Measurements from ENCODE around the gene LPAR1. TPM values are rescaled to one million over a fixed set of nuclear protein-coding genes. Genes with fewer than 3 reads are reported as not detected.
A peak's percentile ranks its signal among the peaks of the same experiment; 100 is the strongest.

Gene LPAR1
- total and polyA plus RNA-seq, 10 of the 15 experiments (the other 5 are each of a cell fraction or from before 2014, with no cell fraction given): 3.3 to 12.9 (median 8.4) TPM

DNA sequence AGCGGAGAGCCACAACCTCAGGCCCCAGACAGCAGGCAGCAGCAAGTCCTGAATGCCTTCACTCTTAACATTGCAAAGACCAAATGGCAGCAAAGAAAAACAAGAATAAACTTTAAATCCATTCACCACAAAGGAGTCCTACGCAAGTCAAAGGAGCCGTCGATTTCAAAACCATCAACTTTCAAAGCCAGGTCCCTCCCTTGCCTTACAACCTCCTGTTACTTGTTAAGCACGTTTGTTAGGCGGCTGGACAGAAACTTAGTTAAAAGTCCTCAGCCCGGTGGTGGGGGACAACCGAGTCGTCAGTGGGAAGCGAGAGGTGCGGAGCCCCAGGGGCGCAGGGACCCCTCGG is 938 bp downstream of the LPAR1 start:
- ATAC-seq: peak; percentile 2
- intact Hi-C loops (cut with micrococcal nuclease; ENCODE audit: unreplicated experiment) (loop anchor here (1.0 to 5.0 kb wide), 3 partner anchors 160 to 399 kb away; no protein-coding TSS in a partner anchor), in situ Hi-C loops (cut with MboI) (loop anchor here (5.0 kb wide), 1 partner anchor 260 kb away; no protein-coding TSS in a partner anchor)
- no peak for DNase-seq (ENCODE audit: low read depth, low spot score)
- WGBS (ENCODE audit: insufficient coverage, insufficient replicate concordance, low lambda C conversion rate, missing lambda C conversion rate): 23% methylated on average over 13 of the region's 13 CpGs
- no peak overlapping the region for H3K27ac ChIP-seq (ENCODE audit: control insufficient read depth, insufficient read depth)
- no peaks in the 10 kb centered on the region for H3K4me1 ChIP-seq (ENCODE audit: control insufficient read depth, insufficient read depth, low read length)
- H2AFZ ChIP-seq (ENCODE audit: control insufficient read depth, low read depth, low read length): peak overlapping the region; percentile 39; the same call in 1 of the 2 replicates
- SMC1A ChIA-PET (ENCODE audit: uncharacterized antibody, unreplicated experiment): interaction anchor here (1.0 to 12.9 kb wide), 9 partner anchors 22 to 397 kb away, joined by 4 to 218 read pairs (median 15); no protein-coding TSS in a partner anchor
- H3K9ac ChIP-seq (ENCODE audit: control insufficient read depth, insufficient read depth, low read length): no peak overlapping the region
- H4K20me1 ChIP-seq (ENCODE audit: control insufficient read depth, insufficient read depth): no peaks in the 10 kb centered on the region
- peak overlapping the region; percentile 53; the same call in 1 of the 2 replicates for H3K4me3 ChIP-seq
- BruUV-seq (replicated peaks): no TSS peak
- no peaks in the 10 kb centered on the region for H3K9me3 ChIP-seq (replicated peaks; ENCODE audit: control insufficient read depth, insufficient read depth, low read length)
- no peaks in the 10 kb centered on the region for H3K36me3 ChIP-seq (ENCODE audit: control insufficient read depth in 2 of 2, insufficient read depth in 2 of 2, low read length in 1 of 2)
- H3K79me2 ChIP-seq (ENCODE audit: control insufficient read depth, insufficient read depth, low read length): no peaks in the 10 kb centered on the region
- H3K4me2 ChIP-seq (ENCODE audit: control insufficient read depth, insufficient read depth): peak overlapping the region; percentile 64
- H3K27me3 ChIP-seq (replicated peaks in 1 of 2; ENCODE audit: control insufficient read depth in 2 of 2, insufficient read depth in 2 of 2, low read length in 1 of 2): peaks cover 0 to 10% of the 10 kb centered on the region in 2 experiments; a peak in 1 of 4 replicates
- POLR2A ChIA-PET: interaction anchor here (0.5 to 1.5 kb wide), 2 partner anchors 22 to 93 kb away, joined by 4 read pairs; no protein-coding TSS in a partner anchor
- RAD21 ChIA-PET (ENCODE audit: unreplicated experiment): interaction anchor here (1.5 to 3.8 kb wide), 9 partner anchors 24 to 414 kb away, joined by 5 to 51 read pairs (median 18); no protein-coding TSS in a partner anchor
- no peak for FAIRE-seq
- TF ChIP-seq NFXL1 (IDR thresholded peaks at IDR 0.05; ENCODE audit: borderline replicate concordance): no peak
- no peak for TF ChIP-seq MEF2B (IDR thresholded peaks at IDR 0.05; ENCODE audit: partially characterized antibody, poor library complexity, severe bottlenecking)
- TF ChIP-seq ZNF384 (IDR thresholded peaks at IDR 0.05; ENCODE audit: borderline replicate concordance, low read depth, low read length): no peak
- no peak for TF ChIP-seq SMAD1 (IDR thresholded peaks at IDR 0.05; ENCODE audit: low read depth, partially characterized antibody)
- no peak for TF ChIP-seq EP300 (IDR thresholded peaks at IDR 0.05; ENCODE audit: borderline replicate concordance in 1 of 2, control insufficient read depth in 1 of 2, low read depth in 2 of 2, low read length in 2 of 2)
- no peak for TF ChIP-seq IRF4 (IDR thresholded peaks at IDR 0.05; ENCODE audit: low read depth, low read length)
- no peak for TF ChIP-seq HCFC1 (IDR thresholded peaks at IDR 0.05; ENCODE audit: low read length)
- TF ChIP-seq RUNX3 (IDR thresholded peaks at IDR 0.05; ENCODE audit: low read length): no peak
- TF ChIP-seq, protein P1, sequence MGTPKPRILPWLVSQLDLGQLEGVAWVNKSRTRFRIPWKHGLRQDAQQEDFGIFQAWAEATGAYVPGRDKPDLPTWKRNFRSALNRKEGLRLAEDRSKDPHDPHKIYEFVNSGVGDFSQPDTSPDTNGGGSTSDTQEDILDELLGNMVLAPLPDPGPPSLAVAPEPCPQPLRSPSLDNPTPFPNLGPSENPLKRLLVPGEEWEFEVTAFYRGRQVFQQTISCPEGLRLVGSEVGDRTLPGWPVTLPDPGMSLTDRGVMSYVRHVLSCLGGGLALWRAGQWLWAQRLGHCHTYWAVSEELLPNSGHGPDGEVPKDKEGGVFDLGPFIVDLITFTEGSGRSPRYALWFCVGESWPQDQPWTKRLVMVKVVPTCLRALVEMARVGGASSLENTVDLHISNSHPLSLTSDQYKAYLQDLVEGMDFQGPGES (IDR thresholded peaks at IDR 0.05): no peak
- TF ChIP-seq NFYA (IDR thresholded peaks at IDR 0.05; ENCODE audit: borderline replicate concordance, low read depth, low read length): no peak
- TF ChIP-seq POLR2AphosphoS5 (IDR thresholded peaks at IDR 0.05; ENCODE audit: low read length): no peak
- TF ChIP-seq, protein P2, sequence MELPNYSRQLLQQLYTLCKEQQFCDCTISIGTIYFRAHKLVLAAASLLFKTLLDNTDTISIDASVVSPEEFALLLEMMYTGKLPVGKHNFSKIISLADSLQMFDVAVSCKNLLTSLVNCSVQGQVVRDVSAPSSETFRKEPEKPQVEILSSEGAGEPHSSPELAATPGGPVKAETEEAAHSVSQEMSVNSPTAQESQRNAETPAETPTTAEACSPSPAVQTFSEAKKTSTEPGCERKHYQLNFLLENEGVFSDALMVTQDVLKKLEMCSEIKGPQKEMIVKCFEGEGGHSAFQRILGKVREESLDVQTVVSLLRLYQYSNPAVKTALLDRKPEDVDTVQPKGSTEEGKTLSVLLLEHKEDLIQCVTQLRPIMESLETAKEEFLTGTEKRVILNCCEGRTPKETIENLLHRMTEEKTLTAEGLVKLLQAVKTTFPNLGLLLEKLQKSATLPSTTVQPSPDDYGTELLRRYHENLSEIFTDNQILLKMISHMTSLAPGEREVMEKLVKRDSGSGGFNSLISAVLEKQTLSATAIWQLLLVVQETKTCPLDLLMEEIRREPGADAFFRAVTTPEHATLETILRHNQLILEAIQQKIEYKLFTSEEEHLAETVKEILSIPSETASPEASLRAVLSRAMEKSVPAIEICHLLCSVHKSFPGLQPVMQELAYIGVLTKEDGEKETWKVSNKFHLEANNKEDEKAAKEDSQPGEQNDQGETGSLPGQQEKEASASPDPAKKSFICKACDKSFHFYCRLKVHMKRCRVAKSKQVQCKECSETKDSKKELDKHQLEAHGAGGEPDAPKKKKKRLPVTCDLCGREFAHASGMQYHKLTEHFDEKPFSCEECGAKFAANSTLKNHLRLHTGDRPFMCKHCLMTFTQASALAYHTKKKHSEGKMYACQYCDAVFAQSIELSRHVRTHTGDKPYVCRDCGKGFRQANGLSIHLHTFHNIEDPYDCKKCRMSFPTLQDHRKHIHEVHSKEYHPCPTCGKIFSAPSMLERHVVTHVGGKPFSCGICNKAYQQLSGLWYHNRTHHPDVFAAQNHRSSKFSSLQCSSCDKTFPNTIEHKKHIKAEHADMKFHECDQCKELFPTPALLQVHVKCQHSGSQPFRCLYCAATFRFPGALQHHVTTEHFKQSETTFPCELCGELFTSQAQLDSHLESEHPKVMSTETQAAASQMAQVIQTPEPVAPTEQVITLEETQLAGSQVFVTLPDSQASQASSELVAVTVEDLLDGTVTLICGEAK (IDR thresholded peaks at IDR 0.05; ENCODE audit: borderline replicate concordance): no peak
- CTCF ChIA-PET: interaction anchor here (1.0 to 4.4 kb wide), 10 partner anchors 25 to 397 kb away, joined by 3 to 50 read pairs (median 10); no protein-coding TSS in a partner anchor

Data from GM12878 (cell line).